ENCODE results near the gene ANKRD36C. TPM values are rescaled to one million over a fixed set of nuclear protein-coding genes. Genes with fewer than 3 reads are reported as not detected.
A peak's percentile ranks its signal among the peaks of the same experiment; 100 is the strongest.
"Not testable (repeated sequence)": the region's sequence is repeated elsewhere in the genome, so short reads cannot be mapped to it uniquely, and the experiment has no call there.

Gene ANKRD36C
- polyA plus RNA-seq (ENCODE audit: insufficient read length) = 26.8 TPM

- DNase-seq = peak; percentile 26
Observed at GRCh38 chr2:95991351-95992094, at the start of gene ANKRD36C. ANKRD36C (minus strand) TSS chr2:95991824; CDS start chr2:95991708, 116 bp downstream.

- not testable (repeated sequence) for DNase-seq
Observed at GRCh38 chr2:96035554-96035953, 43.9 kb upstream of the ANKRD36C start.

- DNase-seq = not testable (repeated sequence)
Observed at GRCh38 chr2:96034792-96035191, 43.2 kb upstream of the ANKRD36C start, which contains the start of gene GPAT2. GPAT2 (minus strand) TSS chr2:96034916; CDS start chr2:96032359, 2,557 bp downstream.

- DNase-seq = not testable (repeated sequence)
Observed at GRCh38 chr2:96033997-96034396, 42.4 kb upstream of the ANKRD36C start.

- not testable (repeated sequence) for DNase-seq
Observed at GRCh38 chr2:96027725-96028325, 36.2 kb upstream of the ANKRD36C start.

- not testable (repeated sequence) for DNase-seq
Observed at GRCh38 chr2:96025755-96026154, 34.1 kb upstream of the ANKRD36C start.

- DNase-seq = peak; percentile 29
Observed at GRCh38 chr2:96025194-96025492, 33.5 kb upstream of the ANKRD36C start.

- DNase-seq = no peak
Observed at GRCh38 chr2:96024336-96025193, 32.9 kb upstream of the ANKRD36C start.

GRCh38 chr2:96023701-96024100 lies 32.1 kb upstream of the ANKRD36C start:
- not testable (repeated sequence) for DNase-seq

GRCh38 chr2:96022701-96023447 lies 31.2 kb upstream of the ANKRD36C start:
- peak; percentile 76 for DNase-seq

GRCh38 chr2:96022126-96022525 lies 30.5 kb upstream of the ANKRD36C start:
- not testable (repeated sequence) for DNase-seq

- not testable (repeated sequence) for DNase-seq
Observed at GRCh38 chr2:96021142-96021541, 29.5 kb upstream of the ANKRD36C start.

GRCh38 chr2:96019909-96020590 lies 28.4 kb upstream of the ANKRD36C start:
- not testable (repeated sequence) for DNase-seq

- not testable (repeated sequence) for DNase-seq
Observed at GRCh38 chr2:96016321-96016720, 24.7 kb upstream of the ANKRD36C start.

- not testable (repeated sequence) for DNase-seq
Observed at GRCh38 chr2:96012792-96013264, 21.2 kb upstream of the ANKRD36C start.

GRCh38 chr2:96012086-96012791 lies 20.6 kb upstream of the ANKRD36C start:
- DNase-seq = not testable (repeated sequence)

- DNase-seq = not testable (repeated sequence)
Observed at GRCh38 chr2:96011129-96011455, 19.5 kb upstream of the ANKRD36C start.

GRCh38 chr2:96010320-96011128 lies 18.9 kb upstream of the ANKRD36C start:
- peak; percentile 86 for DNase-seq

- not testable (repeated sequence) for DNase-seq
Observed at GRCh38 chr2:96009833-96010232, 18.2 kb upstream of the ANKRD36C start.

- not testable (repeated sequence) for DNase-seq
Observed at GRCh38 chr2:96008051-96008450, 16.4 kb upstream of the ANKRD36C start.

All from hindlimb muscle (tissue), 1 donor.